GM12891 (cell line): ENCODE data around the gene SNTG2.

ENCODE experiments used
- POLR2A ChIP-seq: IDR thresholded peaks from 2 replicates; pipeline ENCODE4 v1.6.1; 2011; ENCODE audit warnings: low read depth, low read length, control low read depth
- POLR2AphosphoS5 ChIP-seq: IDR thresholded peaks from 2 replicates; pipeline ENCODE4 v1.6.1; 2011; ENCODE audit warnings: low read depth, low read length, control low read depth
- TAF1 ChIP-seq: IDR thresholded peaks from 2 replicates; pipeline ENCODE4 v1.6.1; 2011; ENCODE audit warnings: low read depth, low read length, control low read depth

DNA sequence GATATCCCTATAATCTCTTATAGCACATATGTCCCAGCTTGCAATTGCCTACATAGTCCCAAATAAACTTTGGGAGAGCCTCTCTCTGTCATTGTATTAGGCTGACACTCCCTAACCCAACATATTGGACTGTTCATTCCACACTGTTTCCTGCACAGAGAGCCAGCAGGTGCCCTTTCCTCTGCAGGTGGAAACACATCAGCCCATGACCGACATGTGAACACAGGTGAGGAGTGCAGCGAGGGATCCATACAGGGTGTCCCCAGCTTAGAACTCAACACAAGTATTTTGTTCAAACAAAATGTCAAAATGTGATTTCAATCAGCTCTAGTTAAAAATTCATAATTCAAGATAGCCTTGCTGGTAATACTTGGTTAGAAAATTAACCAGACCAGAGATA, 412.7 kb downstream of the SNTG2 start:
- TF ChIP-seq TAF1 (no peak), POLR2A (no peak), POLR2AphosphoS5 (no peak)
